Activated CD8-positive, alpha-beta T cell treated with anti-CD3 and anti-CD28 coated beads for 36 hours (primary cell): Measurements from ENCODE around the gene SCO1. TPM values are rescaled to one million over a fixed set of nuclear protein-coding genes. Genes with fewer than 3 reads are reported as not detected.

Experiments
- ATAC-seq: fragments of 200-7000 bp; cut with Tn5 transposase; one replicate; pipeline ENCODE4 v1.10.0; 2021; ENCODE audit warnings: mild to moderate bottlenecking, moderate library complexity
- CTCF ChIA-PET: fragments of 350-600 bp; sonication (Branson Sonifier 250); formaldehyde crosslinking; loops from one replicate; lab custom pipeline; 2021; ENCODE audit warnings: antibody characterized with exemption; lab: Charles Lee
- POLR2A ChIA-PET: fragments of 350-600 bp; sonication (Branson Sonifier 250); formaldehyde crosslinking; loops from one replicate; lab custom pipeline; 2021; ENCODE audit warnings: antibody characterized with exemption; lab: Charles Lee
- DNase-seq: peaks from one replicate; pipeline ENCODE4 v3.0.0-alpha.2; 2020
- H3K27ac Mint-ChIP-seq: one replicate; pipeline ENCODE4 v1.8.0; 2021; ENCODE audit warnings: mild to moderate bottlenecking, mixed read lengths
- H3K27me3 Mint-ChIP-seq: one replicate; pipeline ENCODE4 v1.8.0; 2021; ENCODE audit warnings: mixed read lengths
- H3K36me3 Mint-ChIP-seq: one replicate; pipeline ENCODE4 v1.8.0; 2021; ENCODE audit warnings: low read depth, mixed read lengths
- H3K4me1 Mint-ChIP-seq: one replicate; pipeline ENCODE4 v1.8.0; 2021; ENCODE audit warnings: low read depth, mixed read lengths
- H3K4me3 Mint-ChIP-seq: one replicate; pipeline ENCODE4 v1.8.0; 2021; ENCODE audit warnings: mild to moderate bottlenecking, moderate library complexity, mixed read lengths
- H3K9me3 Mint-ChIP-seq: one replicate; pipeline ENCODE4 v1.8.0; 2021; ENCODE audit warnings: mixed read lengths
- intact Hi-C: fragments of 100-400 bp; cut with micrococcal nuclease; formaldehyde crosslinking; loops from one replicate; pipeline ENCODE4 v1.10.0; 2022
- total RNA-seq, 2 experiments: library from RNA; stranded (reverse); gene quantifications; one replicate each; pipeline ENCODE4 v1.2.3, GENCODE V29; 2021
- TF ChIP-seq, protein P1 (sequence below): fragments of 200-600 bp; IDR thresholded peaks from one replicate; pipeline ENCODE4 v1.8.0; 2022; ENCODE audit warnings: antibody characterized with exemption, mild to moderate bottlenecking

The SCO1 gene
- total RNA-seq, 2 experiments from 2014 or later, result 45.3 to 45.4 TPM

DNA sequence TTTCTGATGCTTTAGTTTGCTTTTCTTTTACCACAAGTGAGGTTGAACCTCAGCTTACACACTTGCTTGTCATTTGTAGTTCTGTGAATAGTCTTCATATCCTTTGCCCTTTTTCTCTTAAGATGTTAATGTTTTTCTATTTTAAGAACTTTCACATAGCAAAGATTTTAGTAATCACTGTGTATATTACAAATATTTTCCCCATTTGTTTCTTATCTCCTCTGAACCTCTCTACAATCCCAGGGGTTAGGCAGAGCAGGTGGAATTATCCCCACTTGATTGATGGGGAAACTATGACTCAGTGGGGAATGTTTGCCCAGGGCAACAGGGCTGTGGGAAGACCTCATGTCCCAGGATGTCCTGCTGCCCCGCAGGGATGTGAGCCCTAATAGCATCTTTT lies 28.6 kb downstream of the SCO1 start:
- Mint-ChIP-seq H3K27ac (no peak overlapping the region), H3K27me3 (no peaks in the 10 kb centered on the region), H3K4me1 (no peaks in the 10 kb centered on the region), H3K9me3 (no peaks in the 10 kb centered on the region), H3K4me3 (no peak overlapping the region), H3K36me3 (peaks cover 2% of the 10 kb centered on the region)
- ATAC-seq, result no peak
- ChIA-PET POLR2A (no interaction called here), CTCF (interaction anchor here (2.6 kb wide), 1 partner anchor 23 kb away, joined by 11 read pairs; no protein-coding TSS in a partner anchor)
- intact Hi-C loops, result loop anchor here (2.0 kb wide), 1 partner anchor 30 kb away; no protein-coding TSS in a partner anchor
- DNase-seq, result no peak
- TF ChIP-seq, protein P1, sequence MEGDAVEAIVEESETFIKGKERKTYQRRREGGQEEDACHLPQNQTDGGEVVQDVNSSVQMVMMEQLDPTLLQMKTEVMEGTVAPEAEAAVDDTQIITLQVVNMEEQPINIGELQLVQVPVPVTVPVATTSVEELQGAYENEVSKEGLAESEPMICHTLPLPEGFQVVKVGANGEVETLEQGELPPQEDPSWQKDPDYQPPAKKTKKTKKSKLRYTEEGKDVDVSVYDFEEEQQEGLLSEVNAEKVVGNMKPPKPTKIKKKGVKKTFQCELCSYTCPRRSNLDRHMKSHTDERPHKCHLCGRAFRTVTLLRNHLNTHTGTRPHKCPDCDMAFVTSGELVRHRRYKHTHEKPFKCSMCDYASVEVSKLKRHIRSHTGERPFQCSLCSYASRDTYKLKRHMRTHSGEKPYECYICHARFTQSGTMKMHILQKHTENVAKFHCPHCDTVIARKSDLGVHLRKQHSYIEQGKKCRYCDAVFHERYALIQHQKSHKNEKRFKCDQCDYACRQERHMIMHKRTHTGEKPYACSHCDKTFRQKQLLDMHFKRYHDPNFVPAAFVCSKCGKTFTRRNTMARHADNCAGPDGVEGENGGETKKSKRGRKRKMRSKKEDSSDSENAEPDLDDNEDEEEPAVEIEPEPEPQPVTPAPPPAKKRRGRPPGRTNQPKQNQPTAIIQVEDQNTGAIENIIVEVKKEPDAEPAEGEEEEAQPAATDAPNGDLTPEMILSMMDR, result no peak

DNA sequence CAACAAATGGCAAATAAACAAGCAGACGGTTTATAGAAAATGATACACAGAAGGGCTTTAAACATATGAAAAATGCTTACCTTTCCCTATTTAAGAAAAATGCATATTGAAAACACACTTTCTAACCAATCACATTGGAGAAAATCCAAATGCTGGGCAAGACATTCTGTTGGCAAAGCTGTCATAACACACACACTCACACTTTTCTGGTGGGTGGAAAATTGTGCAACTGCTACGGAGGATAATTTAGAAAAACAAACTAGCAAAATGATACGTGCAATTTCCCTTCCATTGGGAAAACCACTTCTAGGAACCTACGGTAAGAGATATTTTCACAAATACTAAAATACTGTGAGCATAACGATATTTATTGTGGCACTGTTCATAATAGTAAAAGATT lies 30.4 kb downstream of the SCO1 start:
- Mint-ChIP-seq H3K4me1 (no peaks in the 10 kb centered on the region), H3K27me3 (no peaks in the 10 kb centered on the region), H3K9me3 (no peaks in the 10 kb centered on the region), H3K27ac (no peak overlapping the region), H3K36me3 (peaks cover 1% of the 10 kb centered on the region), H3K4me3 (no peak overlapping the region)
- TF ChIP-seq, protein P1, result no peak
- intact Hi-C loops, result no loop called here
- no peak for DNase-seq
- no peak for ATAC-seq
- ChIA-PET CTCF (no interaction called here), POLR2A (no interaction called here)

DNA sequence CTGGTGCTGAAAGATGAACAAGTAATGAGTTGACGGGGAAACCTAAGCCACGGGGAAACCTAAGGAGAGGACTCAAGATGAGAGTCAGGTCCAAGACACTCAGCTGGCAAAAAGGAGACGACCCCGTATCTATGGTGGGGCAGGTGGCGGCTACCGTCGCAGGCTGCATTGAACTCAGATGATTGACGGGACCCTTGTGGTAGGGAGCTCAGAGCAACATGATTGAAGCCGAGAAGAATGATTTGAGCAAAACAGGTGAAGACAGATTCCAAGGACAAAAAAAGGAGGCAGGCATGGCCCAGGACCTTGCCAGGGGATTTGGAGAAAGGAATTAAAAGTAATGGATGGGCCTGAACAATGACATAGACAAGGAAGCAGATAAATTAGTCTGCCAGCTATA lies 32.8 kb downstream of the SCO1 start:
- ATAC-seq, result no peak
- no peak overlapping the region for H3K27ac Mint-ChIP-seq
- intact Hi-C loops, result no loop called here
- H3K9me3 Mint-ChIP-seq, result no peaks in the 10 kb centered on the region
- CTCF ChIA-PET, result interaction anchor here (0.9 to 1.6 kb wide), 2 partner anchors 8 to 35 kb away, joined by 3 to 4 read pairs; no protein-coding TSS in a partner anchor
- no peaks in the 10 kb centered on the region for H3K27me3 Mint-ChIP-seq
- DNase-seq, result no peak
- peaks cover 1% of the 10 kb centered on the region for H3K36me3 Mint-ChIP-seq
- H3K4me1 Mint-ChIP-seq, result no peaks in the 10 kb centered on the region
- TF ChIP-seq, protein P1, result no peak
- H3K4me3 Mint-ChIP-seq, result no peak overlapping the region
- POLR2A ChIA-PET, result interaction anchor here (0.5 kb wide), 1 partner anchor 36 kb away, joined by 3 read pairs; no protein-coding TSS in a partner anchor

DNA sequence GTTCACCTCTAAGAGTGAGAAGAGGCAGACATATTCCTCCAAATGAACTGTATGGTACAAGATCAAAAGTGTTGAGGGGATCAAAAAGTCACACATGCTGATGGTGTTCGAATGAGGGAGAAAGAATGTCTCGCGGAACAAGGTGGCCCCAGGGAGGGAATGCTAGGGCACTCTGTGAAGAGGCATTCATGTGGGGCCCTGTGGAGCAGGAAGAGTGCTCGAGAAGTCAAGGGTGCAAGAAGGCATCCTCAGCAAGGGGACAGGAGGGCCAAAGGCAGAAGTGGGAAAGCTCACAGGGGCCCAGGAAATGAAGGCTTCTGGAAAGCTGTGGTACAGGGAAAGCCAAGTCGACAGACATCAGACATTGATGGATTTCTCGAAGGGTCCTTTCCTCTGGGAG lies 34.1 kb downstream of the SCO1 start:
- Mint-ChIP-seq H3K4me3 (no peak overlapping the region), H3K27ac (no peak overlapping the region), H3K36me3 (peaks cover 3% of the 10 kb centered on the region), H3K4me1 (no peaks in the 10 kb centered on the region), H3K9me3 (no peaks in the 10 kb centered on the region), H3K27me3 (no peaks in the 10 kb centered on the region)
- intact Hi-C loops, result no loop called here
- ATAC-seq (no peak), DNase-seq (no peak)
- TF ChIP-seq, protein P1, result no peak
- POLR2A ChIA-PET, result no interaction called here
- CTCF ChIA-PET, result interaction anchor here (1.1 to 1.6 kb wide), 2 partner anchors 17 to 34 kb away, joined by 3 to 4 read pairs; no protein-coding TSS in a partner anchor

DNA sequence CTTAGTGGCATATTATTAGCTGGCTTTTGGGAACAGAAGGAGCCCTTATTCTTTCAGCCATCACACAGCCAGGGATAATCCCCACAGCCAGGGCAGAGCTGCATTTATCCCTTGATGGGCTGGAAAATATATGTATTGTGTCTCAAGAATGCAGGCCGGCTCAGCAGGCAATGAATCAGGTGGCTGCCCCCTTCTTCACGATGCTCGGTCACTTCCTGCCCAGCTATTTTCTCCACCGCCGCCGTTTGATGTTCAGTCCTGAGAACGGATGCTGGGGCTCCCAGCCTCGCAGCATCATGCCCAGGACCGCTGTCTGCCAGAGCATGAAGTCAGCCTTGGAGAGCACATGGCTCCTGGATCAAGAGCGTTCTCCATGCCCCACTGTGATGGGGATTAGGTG lies 35.9 kb downstream of the SCO1 start:
- no peaks in the 10 kb centered on the region for H3K27me3 Mint-ChIP-seq
- H3K36me3 Mint-ChIP-seq, result peaks cover 3% of the 10 kb centered on the region
- H3K4me1 Mint-ChIP-seq, result no peaks in the 10 kb centered on the region
- no peak for DNase-seq
- H3K9me3 Mint-ChIP-seq, result no peaks in the 10 kb centered on the region
- POLR2A ChIA-PET, result no interaction called here
- TF ChIP-seq, protein P1, result no peak
- no peak for ATAC-seq
- CTCF ChIA-PET, result interaction anchor here (1.1 to 2.5 kb wide), 4 partner anchors 14 to 215 kb away, joined by 3 to 10 read pairs (median 4); no protein-coding TSS in a partner anchor
- no peak overlapping the region for H3K27ac Mint-ChIP-seq
- no peak overlapping the region for H3K4me3 Mint-ChIP-seq
- intact Hi-C loops, result no loop called here
